Kidney epithelial cell (primary cell): ENCODE results near the gene RGS19. TPM values are rescaled to one million over a fixed set of nuclear protein-coding genes. Genes with fewer than 3 reads are reported as not detected.

Experiments used
- total RNA-seq: library from RNA; depleted of rRNA; stranded (reverse); fragments of >200 nt; gene quantifications from 2 replicates; pipeline ENCODE4 v1.2.3, GENCODE V29; 2015

The RGS19 gene
- total RNA-seq, 1 donor from 2014 or later: 14.1 TPM

Other genes with a start within 250 kb of the RGS19 start
- gene ZBTB46, start 248.3 kb downstream of the RGS19 start, total RNA-seq: 7.2 and 7.8 TPM in 2 replicates
- not detected in 2 replicates for gene ABHD16B, start 218.0 kb downstream of the RGS19 start, total RNA-seq
- gene TPD52L2, start 214.2 kb downstream of the RGS19 start, total RNA-seq: 166 and 177 TPM in 2 replicates
- gene DNAJC5, start 184.4 kb downstream of the RGS19 start, total RNA-seq: 53.9 and 57.2 TPM in 2 replicates
- gene UCKL1, start 123.1 kb downstream of the RGS19 start, total RNA-seq: 19.6 and 25.6 TPM in 2 replicates
- gene ZNF512B, start 109.6 kb downstream of the RGS19 start, total RNA-seq: 10.8 TPM in 2 replicates
- 8.0 and 9.6 TPM in 2 replicates for gene SAMD10, start 99.9 kb downstream of the RGS19 start, total RNA-seq
- gene PRPF6, start 98.4 kb downstream of the RGS19 start, total RNA-seq: 75.4 and 78.5 TPM in 2 replicates
- gene C20orf204, start 43.3 kb downstream of the RGS19 start, total RNA-seq: 0.21 and 0.27 TPM in 2 replicates
- gene SOX18, start 29.9 kb downstream of the RGS19 start, total RNA-seq: 0.04 and 0.07 TPM in 2 replicates
- 23.9 and 24.4 TPM in 2 replicates for gene TCEA2, start 16.3 kb downstream of the RGS19 start, total RNA-seq
- gene OPRL1, start 564 bp upstream of the RGS19 start, total RNA-seq: 0.21 and 0.68 TPM in 2 replicates
- gene LKAAEAR1, start 4.9 kb upstream of the RGS19 start, total RNA-seq: not detected in 2 replicates
- not detected in 2 replicates for gene NPBWR2, start 28.0 kb upstream of the RGS19 start, total RNA-seq
- gene MYT1, start 84.9 kb upstream of the RGS19 start, total RNA-seq: not detected in 2 replicates
- gene PCMTD2, start 176.2 kb upstream of the RGS19 start, total RNA-seq: 37.9 and 53.8 TPM in 2 replicates